COR-L47 (cell line): ENCODE measurements around the gene SELENOO.

Experiments
- DNase-seq: peaks from one replicate; lab custom pipeline; 2025; lab: John Stamatoyannopoulos, UW

Gene SELENOO

DNA sequence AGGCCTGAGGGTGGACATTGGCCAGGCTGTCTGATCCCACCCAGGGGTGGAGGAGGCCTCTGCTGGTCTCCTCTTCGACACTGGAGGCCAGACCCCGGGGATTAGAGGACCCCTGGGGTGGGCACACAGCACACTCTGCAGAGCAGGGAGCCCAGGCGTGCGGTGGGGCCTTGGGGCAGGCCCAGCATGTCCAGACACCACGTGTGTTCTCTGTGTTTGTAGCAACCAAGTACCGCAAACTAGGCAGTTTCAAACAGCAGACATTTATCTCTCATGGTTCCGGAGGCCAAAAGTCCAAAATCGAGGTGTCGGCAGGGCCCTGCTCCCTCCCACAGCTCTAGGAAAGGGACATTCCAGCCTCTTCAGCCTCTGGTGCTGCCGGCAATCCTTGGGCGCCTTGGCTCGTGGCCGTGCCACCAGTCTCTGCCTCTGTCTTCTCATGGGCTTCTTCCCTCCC lies 28.8 kb upstream of the SELENOO start:
- DNase-seq, result no peak

DNA sequence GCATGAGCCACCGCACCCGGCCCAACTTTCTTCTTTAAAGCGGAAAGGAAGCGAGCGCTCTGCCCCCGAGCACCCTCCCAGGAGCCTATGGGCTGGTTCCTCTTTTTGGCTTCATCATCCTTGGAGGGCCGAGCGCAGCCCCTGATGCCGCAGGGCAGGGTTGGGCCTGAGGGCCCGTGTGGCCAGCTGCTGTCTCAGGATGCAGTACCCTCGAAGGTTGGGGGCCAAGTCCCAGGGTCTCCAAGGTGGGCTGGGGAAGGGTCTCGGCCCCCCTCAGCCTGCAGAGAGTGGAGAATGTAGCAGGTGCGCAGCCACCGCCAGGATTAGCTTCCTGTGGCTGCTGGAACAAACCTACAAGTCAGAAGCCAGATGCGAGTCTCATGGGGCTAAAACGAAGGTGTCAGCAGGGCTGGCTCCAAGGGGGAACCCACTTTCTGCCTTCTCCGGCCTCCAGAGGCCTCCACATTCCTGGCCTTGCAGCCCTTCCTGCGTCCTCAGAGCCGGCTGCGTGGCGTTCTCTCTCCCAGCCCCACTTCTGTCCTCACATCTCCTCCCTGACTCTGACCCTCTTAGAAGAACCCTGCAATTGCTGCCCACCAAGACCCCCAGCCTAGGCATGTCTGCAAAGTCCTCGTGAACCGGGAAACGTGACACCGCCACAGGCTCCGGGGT lies 27.4 kb upstream of the SELENOO start:
- no peak for DNase-seq

GRCh38 chr22:50173983-50174355 lies 26.8 kb upstream of the SELENOO start:
- no peak for DNase-seq

DNA sequence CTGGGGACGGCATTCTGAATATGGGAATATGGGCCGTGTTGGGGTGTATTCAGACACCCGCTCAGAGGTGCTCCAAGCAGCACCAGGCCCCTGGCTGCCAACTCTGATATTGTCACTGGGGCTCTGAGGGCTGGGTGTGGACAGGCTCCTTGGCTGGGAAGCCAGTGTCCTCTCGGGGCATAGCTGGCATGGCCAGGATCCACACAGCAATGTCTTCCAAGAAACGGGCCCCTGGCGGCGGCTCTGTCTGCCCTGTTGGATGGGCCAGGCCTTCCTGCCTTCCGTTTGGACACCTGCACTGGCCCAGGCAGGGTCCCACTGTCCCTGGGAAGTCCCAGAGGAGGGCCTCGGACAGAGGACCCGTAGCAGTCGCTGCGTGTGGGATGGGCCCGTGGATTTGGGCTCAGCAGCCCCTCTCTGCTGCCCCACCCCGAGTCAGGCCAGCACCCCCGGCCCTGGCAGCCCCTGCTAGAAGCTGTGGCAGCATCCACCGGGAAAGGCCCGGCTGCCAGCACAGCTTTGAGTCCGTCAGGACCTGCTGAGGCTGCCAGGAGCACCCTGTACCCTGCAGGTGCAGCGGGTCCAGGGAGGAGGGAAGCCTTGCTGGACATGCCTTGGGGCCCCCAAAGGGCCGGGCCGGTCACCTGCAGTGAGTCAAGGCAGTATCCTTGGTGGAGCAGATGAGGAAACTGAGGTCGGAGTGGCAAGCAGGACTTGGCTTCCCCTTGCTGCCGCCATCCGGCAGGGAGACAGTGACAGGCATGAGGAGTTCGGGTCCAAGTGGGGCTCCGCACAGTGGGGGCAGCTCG lies 26.2 kb upstream of the SELENOO start:
- no peak for DNase-seq

- no peak for DNase-seq
Measured at GRCh38 chr22:50175191-50175461, 25.7 kb upstream of the SELENOO start.

DNA sequence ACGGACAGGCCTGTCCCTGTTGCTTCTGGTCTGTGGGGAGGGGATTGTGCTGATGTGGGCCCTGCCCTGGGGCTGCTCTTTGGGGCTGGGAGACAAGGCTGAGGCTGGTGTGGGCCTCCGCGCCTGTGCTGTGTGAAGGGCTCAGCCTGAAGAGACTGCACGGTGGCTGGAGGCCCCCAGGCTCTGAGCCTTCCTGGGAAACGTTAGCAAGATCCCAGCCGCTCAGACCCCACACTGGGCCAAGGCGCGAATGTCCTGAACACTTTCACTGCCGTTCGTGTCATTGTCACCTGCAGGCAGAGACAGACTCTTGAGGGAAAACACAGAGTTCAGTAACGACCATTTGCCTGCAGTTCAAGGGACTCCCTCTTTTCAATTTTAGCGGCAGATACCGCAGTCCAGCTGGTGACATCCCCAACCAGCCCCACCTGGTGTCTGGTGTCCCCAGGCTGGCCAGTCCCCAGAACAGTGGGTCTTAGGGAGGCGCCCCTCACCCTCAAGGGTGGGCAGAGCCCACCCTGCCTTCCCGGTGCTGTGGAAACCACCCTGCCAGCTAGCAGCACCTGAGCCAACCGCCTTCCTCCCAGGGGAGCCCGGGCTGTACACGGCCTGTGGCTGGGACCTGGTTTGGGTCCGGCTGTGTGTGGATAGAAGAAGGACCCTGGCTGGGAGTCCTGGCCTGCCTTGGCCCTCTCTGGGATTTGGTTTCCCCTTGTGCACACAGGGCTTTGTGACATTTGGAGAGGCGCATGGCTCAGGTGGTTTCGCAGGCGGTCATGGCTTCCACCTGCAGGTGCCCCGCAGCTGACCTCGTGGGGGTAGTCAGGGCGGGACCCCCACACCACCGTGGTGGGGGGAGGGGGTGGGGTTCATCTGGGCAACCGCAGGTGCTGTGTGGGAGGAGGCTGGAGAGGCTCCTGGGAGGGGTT lies 24.6 kb upstream of the SELENOO start:
- DNase-seq, result no peak

GRCh38 chr22:50176850-50177536 lies 23.8 kb upstream of the SELENOO start:
- no peak for DNase-seq

GRCh38 chr22:50177537-50178470 lies 23.0 kb upstream of the SELENOO start:
- DNase-seq, result no peak

- DNase-seq, result no peak
Measured at GRCh38 chr22:50178471-50178864, 22.3 kb upstream of the SELENOO start.

DNA sequence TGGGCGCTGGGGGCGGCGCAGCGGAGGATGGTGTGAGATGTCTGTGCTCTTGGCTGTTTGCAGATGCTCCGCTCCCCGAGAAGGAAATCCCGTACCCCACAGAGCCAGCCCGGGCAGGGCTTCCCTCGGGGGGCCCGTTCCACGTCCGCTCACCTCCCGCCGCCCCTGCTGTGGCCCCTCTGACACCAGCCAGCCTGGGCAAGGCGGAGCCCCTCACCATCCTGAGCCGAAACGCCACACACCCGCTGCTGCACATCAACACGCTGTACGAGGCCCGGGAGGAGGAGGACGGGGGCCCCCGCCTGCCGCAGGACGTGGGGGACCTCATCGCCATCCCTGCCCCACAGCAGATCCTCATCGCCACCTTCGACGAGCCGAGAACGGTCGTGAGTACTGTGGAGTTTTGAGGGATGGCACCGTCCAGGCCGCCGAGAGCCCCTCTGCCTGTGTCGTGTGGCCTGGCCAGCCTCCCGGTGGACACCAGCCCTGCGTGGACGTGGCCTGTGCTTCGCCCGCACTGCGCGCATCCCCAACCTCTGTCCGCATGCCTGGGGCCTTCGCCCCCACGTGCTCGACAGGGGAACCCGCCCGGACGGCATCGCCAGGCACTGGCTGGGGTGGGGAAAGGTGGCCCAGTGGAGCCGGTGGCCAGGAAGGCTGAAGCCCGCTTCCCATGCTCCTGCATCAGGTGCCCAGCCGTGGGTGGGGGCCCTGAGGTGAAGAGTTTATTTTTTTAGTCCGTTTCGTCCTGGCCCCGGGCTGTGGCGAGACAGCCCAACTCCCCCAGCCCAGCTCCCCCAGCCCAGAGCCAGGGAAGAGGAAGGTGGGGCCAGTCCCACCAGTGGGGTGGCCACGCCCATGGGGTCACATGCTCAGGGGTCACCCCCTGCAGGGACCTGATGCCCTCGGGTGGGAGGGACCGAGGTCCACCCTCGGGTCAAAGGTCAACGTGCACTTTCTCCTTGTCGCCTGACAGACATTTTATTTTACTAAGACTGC lies 21.6 kb upstream of the SELENOO start:
- DNase-seq, result no peak

DNA sequence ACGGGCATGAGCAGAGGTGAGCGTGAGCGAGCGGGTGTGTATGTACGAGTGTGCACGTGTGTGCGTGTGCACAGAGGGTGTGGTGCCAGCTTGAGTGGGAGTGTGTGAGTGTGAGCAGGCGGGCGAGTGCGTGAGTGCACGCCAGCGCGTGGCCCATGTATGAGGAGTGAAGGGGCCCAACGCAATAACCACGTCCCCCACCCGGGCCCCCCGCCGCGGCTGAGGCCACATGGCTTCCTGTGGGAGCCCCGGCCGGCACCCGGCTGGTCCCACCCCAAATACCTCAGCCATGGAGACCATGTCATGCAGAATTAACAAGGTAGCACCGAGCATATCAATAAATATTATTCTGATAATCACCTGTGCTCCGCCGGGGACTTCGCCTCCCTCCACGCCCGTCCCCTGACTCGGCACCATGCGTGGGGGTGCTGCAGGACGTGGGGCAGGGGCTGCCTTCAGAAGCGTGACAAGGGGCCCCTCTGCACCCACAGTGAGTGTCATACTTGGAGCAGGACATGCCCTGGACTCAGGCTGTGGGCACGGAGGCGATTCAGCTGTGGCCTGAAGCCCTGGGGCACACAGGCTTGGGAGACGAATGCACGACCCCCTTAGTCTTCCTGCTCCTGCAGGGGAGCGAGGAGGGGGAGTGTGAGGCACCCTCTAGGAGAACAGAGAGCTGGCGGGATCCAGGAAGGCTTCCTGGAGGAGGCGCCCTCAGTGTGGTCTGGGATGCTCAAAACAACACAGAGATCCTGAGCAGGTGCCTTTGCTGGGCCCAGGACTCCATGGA lies 20.7 kb upstream of the SELENOO start:
- DNase-seq, result no peak

DNA sequence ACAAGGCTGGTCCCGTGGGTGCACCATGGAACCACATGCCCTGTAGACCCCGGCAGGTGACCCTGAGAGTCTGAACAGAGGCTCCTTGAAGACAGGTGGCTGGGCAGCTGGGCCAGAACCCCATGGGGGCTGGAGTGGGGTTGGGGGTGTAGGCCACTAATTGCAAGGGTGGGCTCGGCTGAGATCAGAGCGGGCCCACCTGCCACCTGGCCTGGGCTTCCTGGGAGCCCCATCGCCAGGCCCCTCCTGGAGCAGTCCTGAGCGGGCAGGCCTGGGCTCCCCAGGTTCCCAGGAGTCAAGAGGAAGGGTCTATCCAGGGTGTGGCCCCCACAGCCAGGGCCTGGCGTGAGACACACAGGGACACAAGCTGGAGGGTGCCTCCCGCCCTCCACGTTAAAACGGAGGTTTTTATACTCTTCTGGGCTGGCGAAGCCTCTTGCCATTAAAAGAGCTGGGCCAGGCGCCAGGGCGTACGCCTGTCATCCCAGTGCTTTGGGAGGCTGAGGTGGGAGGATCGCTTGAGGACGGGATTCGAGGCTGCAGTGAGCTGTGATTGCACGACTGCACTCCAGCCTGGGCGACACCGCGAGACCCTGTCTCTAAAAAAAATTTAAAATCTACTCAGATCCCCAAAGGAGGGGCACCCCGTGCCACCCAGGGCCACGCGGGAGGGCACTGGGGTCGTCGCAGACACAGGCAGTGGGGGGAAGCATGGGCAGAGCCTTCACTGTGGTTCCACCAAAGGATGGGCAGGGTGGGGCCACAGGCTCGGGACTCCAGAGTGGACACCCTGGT lies 19.9 kb upstream of the SELENOO start:
- no peak for DNase-seq

DNA sequence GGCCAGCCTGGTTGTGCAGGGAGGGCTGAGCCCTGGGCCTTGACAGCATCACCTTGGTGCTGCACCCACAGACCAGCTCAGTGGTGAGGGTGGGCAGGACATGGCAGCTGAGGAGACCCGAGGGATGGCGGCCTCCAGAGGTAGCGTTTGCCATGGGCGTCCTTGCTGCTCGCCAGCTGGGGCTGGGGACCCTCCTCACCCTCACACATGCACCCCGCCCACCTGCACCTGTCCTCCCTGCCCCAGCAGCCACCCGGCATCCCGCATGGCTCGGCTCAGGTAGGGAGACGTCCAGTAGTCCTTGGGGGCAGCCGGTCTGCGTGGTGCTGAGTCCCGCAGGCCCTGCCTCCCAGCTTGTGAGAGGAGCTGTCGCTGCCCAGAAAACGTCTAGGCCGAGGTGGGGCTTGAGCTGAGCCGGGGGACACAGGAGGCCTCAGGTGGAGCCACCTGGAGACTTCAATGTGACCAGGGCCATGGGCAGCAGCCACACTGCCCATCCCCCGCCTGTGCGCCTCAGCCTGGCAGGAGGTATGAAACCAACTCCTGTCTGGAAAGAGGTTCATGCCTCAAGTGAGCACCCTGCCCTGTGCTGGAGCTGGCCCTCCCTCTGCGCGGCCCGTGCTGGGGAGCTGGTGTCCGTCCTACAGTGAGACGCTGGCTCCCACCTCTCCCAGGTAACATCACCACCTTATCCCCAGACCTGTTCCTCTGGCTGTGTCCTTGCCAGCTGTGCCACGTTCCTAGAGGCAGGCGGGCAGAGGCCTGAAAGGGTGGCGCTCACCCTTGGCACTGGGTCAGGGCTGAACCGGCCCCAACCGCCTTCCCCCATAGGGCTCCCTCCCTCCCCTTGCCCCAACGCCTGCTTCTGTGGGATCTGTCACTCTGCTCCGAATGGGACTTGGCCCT lies 18.4 kb upstream of the SELENOO start:
- no peak for DNase-seq

DNA sequence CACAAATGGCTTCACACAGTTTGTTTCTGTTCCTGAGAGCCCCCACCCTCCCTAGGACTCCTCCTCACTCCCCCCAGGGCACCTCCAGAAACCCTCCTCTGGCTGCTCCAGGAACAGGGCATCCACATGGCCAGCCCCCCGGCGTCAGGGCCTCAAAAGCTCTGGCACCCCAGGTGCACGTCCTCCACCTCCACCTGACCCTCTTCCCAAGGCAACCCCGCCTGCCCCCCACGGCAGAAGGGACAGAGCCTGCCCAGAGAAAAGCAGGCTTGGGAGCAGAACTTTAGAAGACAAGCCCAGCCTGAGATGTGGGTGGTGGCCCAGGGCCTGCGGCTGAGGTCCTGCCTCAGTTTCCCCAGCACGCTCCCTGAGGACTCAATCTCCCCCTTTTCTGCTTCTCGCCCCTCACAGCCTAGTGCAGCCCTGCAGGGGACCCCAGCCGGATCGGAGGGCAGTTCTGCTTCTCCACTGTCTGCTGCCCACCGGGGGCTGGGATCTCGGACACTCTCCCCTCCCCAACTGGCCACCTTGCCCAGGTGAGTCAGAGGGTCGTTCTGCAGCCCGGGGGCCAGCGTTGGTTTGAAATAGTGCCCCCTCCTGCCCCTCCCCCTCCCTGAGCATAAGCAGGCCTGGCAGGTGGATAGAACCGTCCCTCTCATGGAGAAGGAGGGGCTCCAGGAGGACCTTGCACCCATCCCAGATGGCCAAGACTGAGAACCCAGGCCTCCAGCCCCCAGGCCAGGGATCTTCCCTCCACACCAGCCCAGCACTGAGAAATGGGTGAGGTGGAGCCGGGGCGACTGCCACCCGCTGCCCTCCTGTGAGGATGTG lies 17.5 kb upstream of the SELENOO start:
- DNase-seq, result no peak

- no peak for DNase-seq
Measured at GRCh38 chr22:50184004-50184901, 16.6 kb upstream of the SELENOO start.
